Stimulated activated CD8-positive, alpha-beta memory T cell treated with anti-CD3 and anti-CD28 coated beads, Interleukin-7, amount 100 ng/mL, for 4 hours (primary cell): ENCODE measurements around the gene CD82.

Experiments used
- DNase-seq, 2 donors: peaks; one replicate each; pipeline ENCODE4 v3.0.0-alpha.2; 2020; ENCODE audit warnings: low read depth in 2 of 2

CD82 gene

GRCh38 chr11:44617671-44618461 lies 52.4 kb downstream of the CD82 start:
- no peak for DNase-seq

DNA sequence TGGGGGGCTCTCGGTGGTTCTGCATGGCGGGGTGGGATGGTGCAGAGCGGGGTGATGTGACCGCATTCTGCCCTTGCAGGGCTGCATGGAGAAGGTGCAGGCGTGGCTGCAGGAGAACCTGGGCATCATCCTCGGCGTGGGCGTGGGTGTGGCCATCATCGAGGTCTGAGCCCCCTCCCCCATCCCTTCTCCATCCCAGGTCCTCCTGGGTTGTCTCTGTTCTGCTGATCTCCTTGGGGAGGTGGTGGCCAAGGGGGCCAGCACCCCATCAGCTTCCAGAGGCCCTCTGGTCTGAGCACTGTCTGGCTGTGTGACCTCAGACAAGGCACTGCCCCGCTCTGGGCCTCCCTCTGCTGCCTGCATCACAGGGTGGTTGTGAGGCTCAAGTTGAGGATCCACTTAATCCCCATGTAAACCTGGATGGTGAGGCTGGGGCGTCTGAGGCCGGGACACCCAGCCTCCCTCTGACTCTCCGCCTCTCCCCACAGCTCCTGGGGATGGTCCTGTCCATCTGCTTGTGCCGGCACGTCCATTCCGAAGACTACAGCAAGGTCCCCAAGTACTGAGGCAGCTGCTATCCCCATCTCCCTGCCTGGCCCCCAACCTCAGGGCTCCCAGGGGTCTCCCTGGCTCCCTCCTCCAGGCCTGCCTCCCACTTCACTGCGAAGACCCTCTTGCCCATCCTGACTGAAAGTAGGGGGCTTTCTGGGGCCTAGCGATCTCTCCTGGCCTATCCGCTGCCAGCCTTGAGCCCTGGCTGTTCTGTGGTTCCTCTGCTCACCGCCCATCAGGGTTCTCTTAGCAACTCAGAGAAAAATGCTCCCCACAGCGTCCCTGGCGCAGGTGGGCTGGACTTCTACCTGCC lies 53.3 kb downstream of the CD82 start:
- no peak for DNase-seq

- no peak for DNase-seq
Measured at GRCh38 chr11:44620328-44620725, 54.9 kb downstream of the CD82 start.

DNA sequence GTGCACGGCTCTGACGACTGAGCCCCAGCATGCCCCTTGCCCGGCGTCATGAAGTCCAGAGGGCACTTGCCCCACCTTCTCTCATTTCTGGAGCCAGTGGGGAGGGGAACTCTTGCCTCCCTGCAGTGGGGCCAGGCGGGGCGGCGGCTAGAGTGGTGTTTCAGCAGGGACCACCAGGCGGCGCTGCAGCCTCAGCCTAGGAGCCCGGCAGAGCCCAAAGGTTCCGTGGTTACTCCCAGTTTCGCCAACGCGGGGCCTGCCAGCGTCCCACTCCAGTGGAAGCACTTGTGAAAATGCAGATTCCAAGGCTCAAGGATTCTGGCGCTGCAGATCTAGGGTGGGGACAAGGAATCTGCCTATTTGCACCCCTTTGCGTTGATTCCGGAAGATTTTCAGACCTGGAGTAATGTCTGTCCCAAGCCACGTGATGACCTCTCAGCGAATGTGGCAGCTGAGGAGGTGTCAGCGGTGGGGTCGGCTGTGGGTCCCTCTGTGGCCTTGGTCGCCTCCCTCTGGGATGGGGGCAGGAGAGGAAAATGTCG lies 55.7 kb downstream of the CD82 start:
- no peak for DNase-seq

DNA sequence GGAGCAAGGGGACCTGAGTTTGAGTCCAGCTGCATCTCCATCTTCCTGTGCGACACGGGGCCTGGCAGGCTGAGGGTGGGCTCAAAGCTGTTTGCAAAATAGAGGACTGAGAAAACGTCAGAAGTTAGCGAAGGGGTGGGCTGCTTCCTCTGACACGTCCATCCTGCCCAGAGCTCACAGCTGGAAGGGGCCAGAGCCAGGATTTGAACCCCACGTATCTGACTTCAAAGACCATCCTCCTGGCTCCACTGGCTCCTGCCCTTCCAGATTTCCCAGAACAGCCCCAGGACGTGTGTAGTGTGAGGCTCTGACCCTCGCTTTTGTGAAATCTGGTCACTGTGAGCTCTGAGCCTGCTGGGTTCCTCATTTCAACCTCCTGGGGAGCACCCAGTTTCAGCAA lies 56.3 kb downstream of the CD82 start:
- DNase-seq, result no peak

- no peak for DNase-seq
Measured at GRCh38 chr11:44622190-44622650, 56.8 kb downstream of the CD82 start.

GRCh38 chr11:44622721-44623258 lies 57.3 kb downstream of the CD82 start:
- no peak for DNase-seq

GRCh38 chr11:44623341-44623730 lies 57.9 kb downstream of the CD82 start:
- DNase-seq, result no peak

DNA sequence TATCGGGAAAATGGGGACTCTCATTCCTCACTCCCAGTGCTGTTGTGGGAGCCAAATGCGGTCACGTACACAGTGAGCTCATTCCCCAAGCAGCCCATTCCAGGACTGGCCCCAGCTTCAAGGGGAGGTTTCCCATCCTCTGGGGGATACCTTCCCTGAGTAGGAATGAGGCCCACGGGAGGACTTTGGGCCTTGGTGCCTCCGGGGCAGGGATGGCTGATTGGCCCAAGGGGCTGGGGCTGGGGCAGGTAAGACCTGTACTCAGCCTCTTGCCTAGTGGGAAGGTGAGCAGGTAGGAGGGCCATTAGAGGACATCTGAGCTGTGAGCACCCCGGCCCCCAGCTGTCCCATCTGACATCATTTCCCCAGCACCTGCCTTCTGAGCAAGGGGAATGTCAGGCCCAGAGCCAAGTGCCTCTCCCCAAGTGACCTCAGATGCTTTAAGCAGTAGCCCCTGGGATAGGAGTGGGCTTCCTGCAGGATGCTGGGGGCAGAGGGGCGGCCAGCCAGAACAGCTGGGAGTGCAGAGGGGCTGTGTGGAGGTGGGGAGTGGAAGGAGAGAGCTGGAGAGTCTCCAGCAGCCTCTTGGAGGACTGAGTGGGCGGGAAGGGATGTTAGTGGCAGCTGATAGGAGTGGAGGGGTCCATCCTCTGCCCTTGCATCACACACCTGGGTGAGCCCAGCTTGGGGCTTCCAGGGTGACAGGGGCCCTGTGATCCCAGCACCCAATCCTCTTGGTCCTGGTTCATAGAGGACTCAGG lies 58.4 kb downstream of the CD82 start:
- DNase-seq, result no peak

DNA sequence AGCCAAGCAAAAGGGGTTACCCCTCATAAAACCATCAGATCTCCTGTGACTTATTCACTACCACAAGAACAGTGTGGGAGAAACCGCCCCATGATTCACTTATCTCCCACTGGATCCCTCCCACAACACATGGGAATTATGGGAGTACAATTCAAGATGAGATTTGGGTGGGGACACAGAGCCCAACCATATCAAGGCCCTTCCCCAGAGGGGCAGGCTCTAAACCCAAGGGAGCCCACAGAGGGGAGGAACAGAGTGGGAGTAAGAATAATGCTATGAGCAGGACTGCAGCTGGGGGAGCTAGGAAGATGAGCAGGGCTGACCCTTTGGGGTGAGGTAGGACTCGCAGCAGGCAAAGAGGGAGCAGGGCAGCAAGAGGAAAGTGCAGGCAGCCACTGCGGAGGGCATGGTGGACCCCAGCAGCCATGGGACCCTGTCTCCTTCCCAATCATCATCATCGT lies 59.3 kb downstream of the CD82 start:
- no peak for DNase-seq

GRCh38 chr11:44625759-44626523 lies 60.5 kb downstream of the CD82 start:
- no peak for DNase-seq

DNA sequence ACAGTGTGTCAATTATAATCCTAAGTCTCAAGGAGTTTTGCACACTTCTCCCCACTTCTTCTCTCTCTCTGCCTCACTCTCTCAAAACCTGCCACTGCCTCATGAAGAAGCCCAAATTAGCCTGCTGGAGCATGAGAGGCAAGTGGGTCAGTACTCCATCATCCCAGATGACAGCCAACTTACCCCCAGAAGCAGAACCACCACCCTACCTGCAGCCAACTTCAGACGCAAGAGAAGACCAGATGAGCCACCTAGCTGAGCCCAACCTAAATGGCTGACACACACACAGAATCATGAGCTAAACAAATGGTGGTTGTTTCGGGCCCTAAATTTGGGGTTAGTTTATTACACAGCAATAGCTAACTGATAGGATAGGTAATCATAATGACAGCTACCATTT lies 61.2 kb downstream of the CD82 start:
- no peak for DNase-seq

GRCh38 chr11:44627165-44627789 lies 61.8 kb downstream of the CD82 start:
- DNase-seq, result no peak

DNA sequence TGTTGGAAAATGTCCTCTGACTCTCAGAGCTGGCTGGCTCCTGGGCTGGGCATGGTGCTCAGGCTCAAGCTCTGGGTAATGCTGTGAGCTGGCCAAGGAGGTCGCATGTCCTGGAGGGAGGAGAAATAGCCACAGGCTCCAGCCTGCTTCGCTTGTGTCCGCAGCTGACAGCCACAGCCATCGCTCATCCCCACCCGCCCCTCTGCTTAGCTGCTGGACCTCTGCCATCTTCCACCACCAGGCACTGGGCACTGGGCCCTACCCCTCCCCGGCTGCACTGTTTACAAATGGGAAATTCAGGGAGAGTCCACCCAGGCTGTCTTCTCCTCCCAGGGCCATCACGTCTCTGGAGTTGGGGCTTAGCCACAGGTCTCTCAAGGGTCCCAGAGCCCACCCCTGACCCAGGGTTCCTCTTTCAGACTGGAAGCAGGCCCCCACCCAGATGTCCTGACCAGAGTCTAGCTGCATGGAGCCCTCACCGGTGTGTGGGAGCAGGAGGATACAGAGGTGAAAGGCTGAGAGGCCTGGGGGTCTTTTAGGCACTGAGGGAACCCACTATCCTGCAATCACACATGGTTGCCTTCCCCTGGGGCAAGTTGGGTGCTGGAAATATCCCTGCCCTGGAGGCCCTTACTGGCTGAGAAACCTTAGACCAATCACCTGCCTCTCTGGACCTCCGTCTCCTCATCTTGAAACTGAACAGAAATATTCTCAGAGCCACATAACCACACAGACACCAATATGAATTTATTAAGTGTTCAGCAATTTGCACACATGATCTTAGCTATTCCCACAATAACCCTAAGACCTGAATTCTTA lies 62.7 kb downstream of the CD82 start:
- no peak for DNase-seq

GRCh38 chr11:44628730-44629700 lies 63.6 kb downstream of the CD82 start:
- no peak for DNase-seq

DNA sequence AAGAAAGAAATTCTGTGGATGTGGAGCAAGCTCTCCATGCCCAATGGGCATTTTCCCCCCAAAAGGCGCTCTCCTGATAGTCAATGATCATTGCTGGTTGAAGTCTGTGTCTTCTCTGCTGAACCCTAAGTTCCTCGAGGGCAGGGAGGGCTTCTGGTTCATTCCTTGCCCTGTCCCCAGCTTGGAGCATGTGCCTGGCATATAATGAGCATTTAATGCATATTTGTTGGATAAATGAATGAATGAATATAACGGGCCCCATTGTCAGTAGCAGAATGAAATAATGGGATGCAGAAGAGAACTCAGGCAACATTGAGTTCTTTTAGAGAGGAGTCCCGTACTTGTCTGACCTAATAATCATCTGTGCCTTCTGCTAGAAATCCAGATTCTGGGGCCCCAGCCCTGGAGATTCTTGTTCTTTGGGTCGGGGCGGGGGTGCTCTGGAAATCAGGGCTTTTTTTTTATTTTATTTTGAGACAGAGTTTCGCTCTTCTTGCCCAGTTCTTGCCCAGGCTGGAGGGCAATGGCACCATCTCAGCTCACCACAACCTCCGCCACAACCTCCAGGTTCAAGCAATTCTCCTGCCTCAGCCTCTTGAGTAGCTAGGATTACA lies 64.4 kb downstream of the CD82 start:
- DNase-seq, result no peak

DNA sequence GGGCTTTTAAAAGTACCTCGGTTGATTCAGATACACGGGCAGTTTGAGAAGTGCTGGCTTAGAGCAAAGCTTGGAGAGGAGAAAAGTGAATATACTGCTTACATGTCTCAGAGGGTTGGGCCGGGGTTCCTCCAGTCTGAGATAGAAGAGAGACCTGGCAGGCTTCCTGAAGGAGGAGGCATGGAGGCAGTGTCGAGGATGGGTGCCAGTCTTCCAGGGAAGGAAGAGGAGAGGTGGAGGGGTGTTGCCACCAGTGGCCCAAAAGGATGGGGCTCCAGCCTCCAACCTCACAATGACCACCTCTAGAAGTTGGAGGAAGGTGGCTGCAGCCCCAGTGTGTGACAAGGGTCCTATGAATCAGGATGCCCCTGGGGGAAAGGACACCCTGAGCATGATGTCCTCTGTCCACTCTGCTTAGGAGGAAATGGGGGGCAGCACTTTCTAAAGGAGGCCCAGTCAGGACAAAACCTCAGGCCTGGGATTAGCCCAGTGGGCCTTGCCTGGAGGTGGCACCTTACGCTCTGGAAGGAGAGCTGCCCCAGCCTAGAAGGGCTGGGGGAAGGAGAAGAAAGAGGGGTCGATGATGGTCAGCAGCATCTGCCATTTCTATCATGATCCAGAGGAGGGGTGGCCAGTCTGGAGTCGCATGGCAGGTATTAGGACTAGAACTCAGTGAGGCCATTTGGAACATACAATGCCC lies 65.2 kb downstream of the CD82 start:
- DNase-seq, result no peak
